ENCODE data around the gene ADNP.
"Not testable (repeated sequence)": the region's sequence is repeated elsewhere in the genome, so short reads cannot be mapped to it uniquely, and the experiment has no call there.

DNA sequence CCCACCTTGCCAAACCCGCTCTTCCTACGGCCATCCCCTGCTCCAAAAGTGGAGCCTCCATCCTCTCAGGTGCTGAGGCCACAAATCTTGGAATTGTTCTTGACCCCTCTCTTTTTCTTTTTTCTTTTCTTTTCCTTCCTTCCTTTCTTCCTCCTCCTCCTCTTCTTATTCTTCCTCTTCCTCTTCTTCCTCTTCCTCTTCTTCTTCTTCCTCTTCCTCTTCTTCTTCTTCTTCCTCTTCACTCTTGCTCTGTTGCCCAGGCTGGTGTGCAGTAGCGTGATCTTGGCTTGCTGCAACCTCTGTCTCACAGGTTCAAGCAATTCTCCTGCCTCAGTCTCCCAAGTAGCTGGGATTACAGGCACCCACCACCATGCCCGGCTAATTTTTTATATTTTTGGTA, 47.3 kb upstream of the ADNP start:
- TF ChIP-seq CTCF (IDR thresholded peaks at IDR 0.05); POLR2AphosphoS5 (IDR thresholded peaks at IDR 0.05; ENCODE audit: low read depth, low read length); YY1 (IDR thresholded peaks at IDR 0.05; ENCODE audit: low read depth); SIN3A (IDR thresholded peaks at IDR 0.05; ENCODE audit: borderline replicate concordance, low read depth, low read length); SMC3 (IDR thresholded peaks at IDR 0.05; ENCODE audit: low read depth, low read length): not testable (repeated sequence)
- TF ChIP-seq, protein P1, sequence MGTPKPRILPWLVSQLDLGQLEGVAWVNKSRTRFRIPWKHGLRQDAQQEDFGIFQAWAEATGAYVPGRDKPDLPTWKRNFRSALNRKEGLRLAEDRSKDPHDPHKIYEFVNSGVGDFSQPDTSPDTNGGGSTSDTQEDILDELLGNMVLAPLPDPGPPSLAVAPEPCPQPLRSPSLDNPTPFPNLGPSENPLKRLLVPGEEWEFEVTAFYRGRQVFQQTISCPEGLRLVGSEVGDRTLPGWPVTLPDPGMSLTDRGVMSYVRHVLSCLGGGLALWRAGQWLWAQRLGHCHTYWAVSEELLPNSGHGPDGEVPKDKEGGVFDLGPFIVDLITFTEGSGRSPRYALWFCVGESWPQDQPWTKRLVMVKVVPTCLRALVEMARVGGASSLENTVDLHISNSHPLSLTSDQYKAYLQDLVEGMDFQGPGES (IDR thresholded peaks at IDR 0.05; ENCODE audit: low read depth, low read length): not testable (repeated sequence)

Measured in SK-N-SH (cell line).